ENCODE data around the gene BCO1. TPM values are rescaled to one million over a fixed set of nuclear protein-coding genes. Genes with fewer than 3 reads are reported as not detected.

The BCO1 gene
- total RNA-seq, 1 donor from 2014 or later: not detected

GRCh38 chr16:81276323-81276722 is 37.8 kb downstream of the BCO1 start:
- Histone ChIP-seq H3K4me1 (no peaks in the 10 kb centered on the region), H3K4me3 (no peak overlapping the region), H3K27ac (no peak overlapping the region), H3K9me3 (no peaks in the 10 kb centered on the region), H3K27me3 (no peaks in the 10 kb centered on the region), H3K36me3 (no peaks in the 10 kb centered on the region)
- DNase-seq (ENCODE audit: low spot score in 2 of 2): no peak
- intact Hi-C loops (cut with DNase I): no loop called here
- no peak for TF ChIP-seq CTCF (IDR thresholded peaks at IDR 0.05)

GRCh38 chr16:81277541-81278080 is 39.1 kb downstream of the BCO1 start:
- no peak for TF ChIP-seq CTCF (IDR thresholded peaks at IDR 0.05)
- DNase-seq (ENCODE audit: low spot score in 2 of 2): no peak
- no peaks in the 10 kb centered on the region for H3K4me1 ChIP-seq
- no peaks in the 10 kb centered on the region for H3K27me3 ChIP-seq
- H3K9me3 ChIP-seq: no peaks in the 10 kb centered on the region
- intact Hi-C loops (cut with DNase I): no loop called here
- no peak overlapping the region for H3K27ac ChIP-seq
- H3K36me3 ChIP-seq: no peaks in the 10 kb centered on the region
- H3K4me3 ChIP-seq: no peak overlapping the region

- H3K36me3 ChIP-seq: no peaks in the 10 kb centered on the region
- no peaks in the 10 kb centered on the region for H3K27me3 ChIP-seq
- no peak overlapping the region for H3K4me3 ChIP-seq
- intact Hi-C loops (cut with DNase I): no loop called here
- H3K4me1 ChIP-seq: no peaks in the 10 kb centered on the region
- no peak for TF ChIP-seq CTCF (IDR thresholded peaks at IDR 0.05)
- no peak overlapping the region for H3K27ac ChIP-seq
- no peak for DNase-seq (ENCODE audit: low spot score in 2 of 2)
- no peaks in the 10 kb centered on the region for H3K9me3 ChIP-seq
Measured at GRCh38 chr16:81278526-81278925, 40.0 kb downstream of the BCO1 start.

- intact Hi-C loops (cut with DNase I): no loop called here
- H3K27me3 ChIP-seq: no peaks in the 10 kb centered on the region
- no peak overlapping the region for H3K27ac ChIP-seq
- no peaks in the 10 kb centered on the region for H3K4me1 ChIP-seq
- H3K4me3 ChIP-seq: no peak overlapping the region
- no peak for TF ChIP-seq CTCF (IDR thresholded peaks at IDR 0.05)
- no peak for DNase-seq (ENCODE audit: low spot score in 2 of 2)
- H3K36me3 ChIP-seq: no peaks in the 10 kb centered on the region
- no peaks in the 10 kb centered on the region for H3K9me3 ChIP-seq
Measured at GRCh38 chr16:81279392-81279791, 40.9 kb downstream of the BCO1 start.

GRCh38 chr16:81280393-81280792 is 41.9 kb downstream of the BCO1 start:
- Histone ChIP-seq H3K4me1 (no peaks in the 10 kb centered on the region), H3K36me3 (no peaks in the 10 kb centered on the region), H3K27ac (no peak overlapping the region), H3K4me3 (no peak overlapping the region), H3K9me3 (no peaks in the 10 kb centered on the region), H3K27me3 (no peaks in the 10 kb centered on the region)
- TF ChIP-seq CTCF (IDR thresholded peaks at IDR 0.05): no peak
- DNase-seq (ENCODE audit: low spot score in 2 of 2): no peak
- intact Hi-C loops (cut with DNase I): no loop called here

GRCh38 chr16:81283044-81283443 is 44.6 kb downstream of the BCO1 start:
- TF ChIP-seq CTCF (IDR thresholded peaks at IDR 0.05): no peak
- H3K36me3 ChIP-seq: no peaks in the 10 kb centered on the region
- intact Hi-C loops (cut with DNase I): no loop called here
- no peaks in the 10 kb centered on the region for H3K9me3 ChIP-seq
- no peaks in the 10 kb centered on the region for H3K4me1 ChIP-seq
- no peak overlapping the region for H3K4me3 ChIP-seq
- no peak for DNase-seq (ENCODE audit: low spot score in 2 of 2)
- H3K27ac ChIP-seq: no peak overlapping the region
- no peaks in the 10 kb centered on the region for H3K27me3 ChIP-seq
